HEK293 (cell line): Measurements from ENCODE around the gene BICRAL.

ENCODE experiments used
- CTCF ChIA-PET: fragments of 350-600 bp; formaldehyde crosslinking; extraction: SDS; loops from one replicate; lab custom pipeline; 2021; ENCODE audit warnings: antibody characterized with exemption; lab: Yijun Ruan, JAX
- POLR2A ChIA-PET: fragments of 300-600 bp; formaldehyde crosslinking; extraction: SDS; loops from one replicate; lab custom pipeline; 2020; ENCODE audit warnings: antibody characterized with exemption, inconsistent platforms; lab: Yijun Ruan, JAX
- H3K27ac ChIP-seq: fragments of 200-500 bp; sonication (Bioruptor generic); 2 replicates; pipeline ENCODE4 v1.5.1; 2014; ENCODE audit warnings: low read depth, low read length, control low read depth, inconsistent platforms; ENCODE audit errors: extremely low read depth
- H3K36me3 ChIP-seq, 2 experiments: fragments of 200-500 bp in 1 of 2; sonication (Bioruptor generic) in 1 of 2; 1 replicate in 1 of 2; 2 replicates in 1 of 2; pipeline ENCODE4 v1.5.1; 2014 to 2017; ENCODE audit warnings: inconsistent platforms in 2 of 2, low read length in 2 of 2; ENCODE audit not compliant: control insufficient read depth in 2 of 2, insufficient read depth in 1 of 2
- H3K4me1 ChIP-seq: fragments of 200-500 bp; sonication (Bioruptor generic); 2 replicates; pipeline ENCODE4 v1.5.1; 2014; ENCODE audit warnings: mild to moderate bottlenecking, low read length, inconsistent platforms; ENCODE audit not compliant: control insufficient read depth, insufficient read depth
- H3K4me3 ChIP-seq: 2 replicates; pipeline ENCODE4 v1.5.1; 2011; ENCODE audit warnings: low read depth, mild to moderate bottlenecking, control low read depth, low read length, moderate library complexity
- H3K9me3 ChIP-seq: fragments of 200-500 bp; sonication (Bioruptor generic); 2 replicates; pipeline ENCODE4 v1.5.1; 2014; ENCODE audit warnings: low read depth, low read length, inconsistent platforms; ENCODE audit not compliant: control insufficient read depth, insufficient read depth
- EGR2 ChIP-seq: fragments of 450-650 bp; formaldehyde crosslinking; IDR thresholded peaks from 2 replicates; pipeline ENCODE4 v1.5.1; 2016; ENCODE audit warnings: low read depth, missing biosample characterization, missing genetic modification characterization
- SCRT2 ChIP-seq: fragments of 450-650 bp; formaldehyde crosslinking; IDR thresholded peaks from 2 replicates; pipeline ENCODE4 v1.5.1; 2016; ENCODE audit warnings: missing biosample characterization, missing genetic modification characterization
- SP3 ChIP-seq: fragments of 450-650 bp; formaldehyde crosslinking; IDR thresholded peaks from 2 replicates; pipeline ENCODE4 v1.5.1; 2016; ENCODE audit warnings: missing biosample characterization, missing genetic modification characterization
- ZBTB1 ChIP-seq: fragments of 450-650 bp; formaldehyde crosslinking; IDR thresholded peaks from 2 replicates; pipeline ENCODE4 v1.5.1; 2016; ENCODE audit warnings: missing biosample characterization, missing genetic modification characterization
- ZBTB20 ChIP-seq: fragments of 450-650 bp; formaldehyde crosslinking; IDR thresholded peaks from 2 replicates; pipeline ENCODE4 v1.5.1; 2016; ENCODE audit warnings: missing biosample characterization, missing genetic modification characterization
- ZBTB8A ChIP-seq: fragments of 450-650 bp; formaldehyde crosslinking; IDR thresholded peaks from 2 replicates; pipeline ENCODE4 v1.5.1; 2016; ENCODE audit warnings: missing biosample characterization, missing genetic modification characterization
- ZFHX2 ChIP-seq: fragments of 450-650 bp; formaldehyde crosslinking; conservative IDR thresholded peaks from 2 replicates; pipeline ENCODE4 v1.5.1; 2016; ENCODE audit warnings: missing biosample characterization, missing genetic modification characterization
- ZNF24 ChIP-seq: fragments of 450-650 bp; formaldehyde crosslinking; IDR thresholded peaks from 2 replicates; pipeline ENCODE4 v1.5.1; 2016; ENCODE audit warnings: missing biosample characterization, missing genetic modification characterization
- TF ChIP-seq, protein P1 (sequence below): fragments of 450-650 bp; formaldehyde crosslinking; IDR thresholded peaks from 2 replicates; pipeline ENCODE4 v1.5.1; 2016; ENCODE audit warnings: missing biosample characterization, missing genetic modification characterization
- TF ChIP-seq, protein P2 (sequence below): fragments of 450-650 bp; formaldehyde crosslinking; IDR thresholded peaks from 2 replicates; pipeline ENCODE4 v1.5.1; 2017; ENCODE audit warnings: missing biosample characterization, missing genetic modification characterization
- TF ChIP-seq, protein P3 (sequence below): fragments of 450-650 bp; formaldehyde crosslinking; IDR thresholded peaks from 2 replicates; pipeline ENCODE4 v1.5.1; 2016; ENCODE audit warnings: missing biosample characterization, missing genetic modification characterization
- TF ChIP-seq, protein P4 (sequence below): fragments of 450-650 bp; formaldehyde crosslinking; IDR thresholded peaks from 2 replicates; pipeline ENCODE4 v1.5.1; 2016; ENCODE audit warnings: missing biosample characterization, missing genetic modification characterization, low read depth

The BICRAL gene

DNA sequence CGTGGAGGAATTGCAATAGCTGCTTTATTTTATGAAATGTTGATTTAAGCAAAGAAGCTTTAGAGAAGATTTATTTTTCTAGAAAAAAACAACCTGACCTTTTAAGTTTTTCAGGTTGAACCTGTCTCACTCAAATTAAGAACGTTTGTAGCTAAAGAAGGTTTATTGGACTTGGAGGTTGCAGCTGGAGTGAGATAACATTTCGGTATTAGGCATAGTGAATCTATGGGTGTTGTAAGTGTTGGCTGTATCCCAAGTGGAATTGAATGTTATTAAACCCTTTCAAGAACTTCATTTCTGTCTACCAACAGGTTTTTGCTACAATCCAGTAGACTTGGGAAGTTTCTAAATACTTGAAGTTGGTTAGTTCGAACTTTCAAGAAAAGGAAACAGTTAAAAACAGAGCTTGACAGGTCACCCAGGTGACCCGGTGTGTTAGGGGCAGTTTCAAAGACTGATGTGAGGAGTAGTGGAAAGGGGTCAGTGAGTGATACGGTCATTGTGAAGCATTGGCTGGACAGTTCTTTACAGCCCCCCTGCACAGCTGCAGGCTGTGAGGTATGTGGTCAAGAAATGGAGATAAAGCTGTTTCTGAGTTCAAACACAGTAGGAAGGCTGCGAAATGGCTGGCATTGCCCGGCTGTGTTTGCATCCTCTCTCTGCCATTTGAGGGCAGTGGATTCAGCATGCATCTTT, 33.5 kb upstream of the BICRAL start (continued):
- no peak for TF ChIP-seq ZBTB8A (tag by site-specific recombination)
- no peak for TF ChIP-seq ZBTB1 (tag by site-specific recombination)
- TF ChIP-seq ZBTB20 (tag by site-specific recombination): 0 out of 2 replicates have a peak, but pooled peaks have one; percentile 18
- TF ChIP-seq, protein P1, sequence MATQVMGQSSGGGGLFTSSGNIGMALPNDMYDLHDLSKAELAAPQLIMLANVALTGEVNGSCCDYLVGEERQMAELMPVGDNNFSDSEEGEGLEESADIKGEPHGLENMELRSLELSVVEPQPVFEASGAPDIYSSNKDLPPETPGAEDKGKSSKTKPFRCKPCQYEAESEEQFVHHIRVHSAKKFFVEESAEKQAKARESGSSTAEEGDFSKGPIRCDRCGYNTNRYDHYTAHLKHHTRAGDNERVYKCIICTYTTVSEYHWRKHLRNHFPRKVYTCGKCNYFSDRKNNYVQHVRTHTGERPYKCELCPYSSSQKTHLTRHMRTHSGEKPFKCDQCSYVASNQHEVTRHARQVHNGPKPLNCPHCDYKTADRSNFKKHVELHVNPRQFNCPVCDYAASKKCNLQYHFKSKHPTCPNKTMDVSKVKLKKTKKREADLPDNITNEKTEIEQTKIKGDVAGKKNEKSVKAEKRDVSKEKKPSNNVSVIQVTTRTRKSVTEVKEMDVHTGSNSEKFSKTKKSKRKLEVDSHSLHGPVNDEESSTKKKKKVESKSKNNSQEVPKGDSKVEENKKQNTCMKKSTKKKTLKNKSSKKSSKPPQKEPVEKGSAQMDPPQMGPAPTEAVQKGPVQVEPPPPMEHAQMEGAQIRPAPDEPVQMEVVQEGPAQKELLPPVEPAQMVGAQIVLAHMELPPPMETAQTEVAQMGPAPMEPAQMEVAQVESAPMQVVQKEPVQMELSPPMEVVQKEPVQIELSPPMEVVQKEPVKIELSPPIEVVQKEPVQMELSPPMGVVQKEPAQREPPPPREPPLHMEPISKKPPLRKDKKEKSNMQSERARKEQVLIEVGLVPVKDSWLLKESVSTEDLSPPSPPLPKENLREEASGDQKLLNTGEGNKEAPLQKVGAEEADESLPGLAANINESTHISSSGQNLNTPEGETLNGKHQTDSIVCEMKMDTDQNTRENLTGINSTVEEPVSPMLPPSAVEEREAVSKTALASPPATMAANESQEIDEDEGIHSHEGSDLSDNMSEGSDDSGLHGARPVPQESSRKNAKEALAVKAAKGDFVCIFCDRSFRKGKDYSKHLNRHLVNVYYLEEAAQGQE: peak; percentile 54
- no peak for TF ChIP-seq ZNF24
- TF ChIP-seq, protein P2, sequence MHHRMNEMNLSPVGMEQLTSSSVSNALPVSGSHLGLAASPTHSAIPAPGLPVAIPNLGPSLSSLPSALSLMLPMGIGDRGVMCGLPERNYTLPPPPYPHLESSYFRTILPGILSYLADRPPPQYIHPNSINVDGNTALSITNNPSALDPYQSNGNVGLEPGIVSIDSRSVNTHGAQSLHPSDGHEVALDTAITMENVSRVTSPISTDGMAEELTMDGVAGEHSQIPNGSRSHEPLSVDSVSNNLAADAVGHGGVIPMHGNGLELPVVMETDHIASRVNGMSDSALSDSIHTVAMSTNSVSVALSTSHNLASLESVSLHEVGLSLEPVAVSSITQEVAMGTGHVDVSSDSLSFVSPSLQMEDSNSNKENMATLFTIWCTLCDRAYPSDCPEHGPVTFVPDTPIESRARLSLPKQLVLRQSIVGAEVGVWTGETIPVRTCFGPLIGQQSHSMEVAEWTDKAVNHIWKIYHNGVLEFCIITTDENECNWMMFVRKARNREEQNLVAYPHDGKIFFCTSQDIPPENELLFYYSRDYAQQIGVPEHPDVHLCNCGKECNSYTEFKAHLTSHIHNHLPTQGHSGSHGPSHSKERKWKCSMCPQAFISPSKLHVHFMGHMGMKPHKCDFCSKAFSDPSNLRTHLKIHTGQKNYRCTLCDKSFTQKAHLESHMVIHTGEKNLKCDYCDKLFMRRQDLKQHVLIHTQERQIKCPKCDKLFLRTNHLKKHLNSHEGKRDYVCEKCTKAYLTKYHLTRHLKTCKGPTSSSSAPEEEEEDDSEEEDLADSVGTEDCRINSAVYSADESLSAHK: peak; percentile 80; the same call in 1 of the 2 replicates
- TF ChIP-seq, protein P3, sequence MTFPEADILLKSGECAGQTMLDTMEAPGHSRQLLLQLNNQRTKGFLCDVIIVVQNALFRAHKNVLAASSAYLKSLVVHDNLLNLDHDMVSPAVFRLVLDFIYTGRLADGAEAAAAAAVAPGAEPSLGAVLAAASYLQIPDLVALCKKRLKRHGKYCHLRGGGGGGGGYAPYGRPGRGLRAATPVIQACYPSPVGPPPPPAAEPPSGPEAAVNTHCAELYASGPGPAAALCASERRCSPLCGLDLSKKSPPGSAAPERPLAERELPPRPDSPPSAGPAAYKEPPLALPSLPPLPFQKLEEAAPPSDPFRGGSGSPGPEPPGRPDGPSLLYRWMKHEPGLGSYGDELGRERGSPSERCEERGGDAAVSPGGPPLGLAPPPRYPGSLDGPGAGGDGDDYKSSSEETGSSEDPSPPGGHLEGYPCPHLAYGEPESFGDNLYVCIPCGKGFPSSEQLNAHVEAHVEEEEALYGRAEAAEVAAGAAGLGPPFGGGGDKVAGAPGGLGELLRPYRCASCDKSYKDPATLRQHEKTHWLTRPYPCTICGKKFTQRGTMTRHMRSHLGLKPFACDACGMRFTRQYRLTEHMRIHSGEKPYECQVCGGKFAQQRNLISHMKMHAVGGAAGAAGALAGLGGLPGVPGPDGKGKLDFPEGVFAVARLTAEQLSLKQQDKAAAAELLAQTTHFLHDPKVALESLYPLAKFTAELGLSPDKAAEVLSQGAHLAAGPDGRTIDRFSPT (tag by site-specific recombination): 0 out of 2 replicates have a peak, but pooled peaks have one; percentile 38
- peak; percentile 72 for TF ChIP-seq SCRT2 (tag by site-specific recombination)

DNA sequence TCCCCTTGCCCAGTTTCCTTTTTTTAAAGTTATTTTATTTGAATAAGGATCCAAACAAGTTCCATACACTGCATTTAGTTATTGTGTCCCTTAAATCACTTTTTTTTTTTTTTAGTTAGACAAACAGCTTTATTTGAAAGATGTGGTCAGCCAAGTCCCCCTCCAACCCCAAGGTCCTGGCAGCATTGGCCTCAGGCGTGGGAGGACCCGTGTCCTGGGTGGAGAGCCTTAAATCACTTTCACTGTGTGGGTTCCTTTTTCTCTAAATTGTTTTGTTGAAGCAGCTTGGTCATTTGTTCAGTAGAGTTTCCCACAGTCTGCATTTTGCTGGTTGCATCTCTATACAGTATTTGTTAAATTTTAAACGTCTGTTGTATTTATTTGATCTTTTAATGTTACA, 30.8 kb upstream of the BICRAL start:
- ChIA-PET CTCF (interaction anchor here (0.8 kb wide), 2 partner anchors 126 to 1280 kb away, joined by 3 to 4 read pairs; no protein-coding TSS in a partner anchor), POLR2A (no interaction called here)
- Histone ChIP-seq H3K36me3 (no peaks in the 10 kb centered on the region), H3K4me1 (peaks cover 12% of the 10 kb centered on the region), H3K4me3 (no peak overlapping the region), H3K9me3 (no peaks in the 10 kb centered on the region), H3K27ac (no peak overlapping the region)
- TF ChIP-seq, protein P4, sequence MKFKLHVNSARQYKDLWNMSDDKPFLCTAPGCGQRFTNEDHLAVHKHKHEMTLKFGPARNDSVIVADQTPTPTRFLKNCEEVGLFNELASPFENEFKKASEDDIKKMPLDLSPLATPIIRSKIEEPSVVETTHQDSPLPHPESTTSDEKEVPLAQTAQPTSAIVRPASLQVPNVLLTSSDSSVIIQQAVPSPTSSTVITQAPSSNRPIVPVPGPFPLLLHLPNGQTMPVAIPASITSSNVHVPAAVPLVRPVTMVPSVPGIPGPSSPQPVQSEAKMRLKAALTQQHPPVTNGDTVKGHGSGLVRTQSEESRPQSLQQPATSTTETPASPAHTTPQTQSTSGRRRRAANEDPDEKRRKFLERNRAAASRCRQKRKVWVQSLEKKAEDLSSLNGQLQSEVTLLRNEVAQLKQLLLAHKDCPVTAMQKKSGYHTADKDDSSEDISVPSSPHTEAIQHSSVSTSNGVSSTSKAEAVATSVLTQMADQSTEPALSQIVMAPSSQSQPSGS (tag by site-specific recombination): no peak
- TF ChIP-seq ZFHX2 (tag by site-specific recombination) (peak; percentile 31; the same call in 1 of the 2 replicates), EGR2 (tag by site-specific recombination) (peak; percentile 45; the same call in 1 of the 2 replicates)

DNA sequence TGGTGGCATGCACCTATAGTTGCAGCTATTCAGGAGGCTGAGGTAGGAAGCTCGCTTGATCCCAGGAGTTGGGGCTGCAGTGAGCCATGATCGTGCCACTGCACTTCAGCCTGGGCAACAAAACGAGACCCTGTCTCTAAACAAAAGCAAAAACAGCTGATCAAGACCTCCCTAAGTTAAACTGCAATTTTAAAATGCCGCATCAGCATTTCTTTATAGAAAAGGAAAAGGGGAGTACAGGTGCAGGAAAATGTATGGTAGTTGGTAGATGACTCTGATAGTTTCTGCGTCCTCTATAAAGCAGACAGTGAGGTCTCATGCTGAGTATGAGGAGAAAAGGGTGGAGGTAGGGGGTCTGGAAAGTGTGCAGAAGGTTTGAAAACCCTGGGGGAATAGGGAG, 27.1 kb upstream of the BICRAL start:
- Histone ChIP-seq H3K4me1 (no peaks in the 10 kb centered on the region), H3K36me3 (no peaks in the 10 kb centered on the region), H3K27ac (no peak overlapping the region), H3K4me3 (no peak overlapping the region), H3K9me3 (no peaks in the 10 kb centered on the region)
- POLR2A ChIA-PET: interaction anchor here (2.7 kb wide), 1 partner anchor 8 kb away, joined by 9 read pairs; the partner anchor contains the start of gene TBCC
- TF ChIP-seq SP3 (tag by site-specific recombination) (no peak), ZBTB8A (tag by site-specific recombination) (no peak)
- TF ChIP-seq, protein P1: no peak
- CTCF ChIA-PET: no interaction called here
